ENCODE measurements around the gene RDH11. TPM values are rescaled to one million over a fixed set of nuclear protein-coding genes. Genes with fewer than 3 reads are reported as not detected.

Gene RDH11
- total RNA-seq, 1 experiment from 2014 or later = 126 TPM

Small RNA genes lying within 50 kb of the gene (small RNA-seq; reads per million reads assigned to genes)
- gene AL049779.3 (not detected), gene RN7SL369P (not detected), gene RNA5SP386 (not detected)

Other genes starting within 250 kb of the RDH11 start
- gene TMEM229B, start 207.0 kb downstream of the RDH11 start, total RNA-seq (2014; rRNA removed; shearing (Covaris generic); ENCODE audit: low replicate concordance) = 60.2 and 84.7 TPM in 2 replicates
- 0.83 and 3.7 TPM in 2 replicates for gene PLEKHH1, start 162.5 kb downstream of the RDH11 start, total RNA-seq (2014; rRNA removed; shearing (Covaris generic); ENCODE audit: low replicate concordance)
- gene PIGH, start 95.5 kb downstream of the RDH11 start, total RNA-seq (2014; rRNA removed; shearing (Covaris generic); ENCODE audit: low replicate concordance) = 76.5 and 112 TPM in 2 replicates
- gene ARG2, start 75.8 kb downstream of the RDH11 start, total RNA-seq (2014; rRNA removed; shearing (Covaris generic); ENCODE audit: low replicate concordance) = 6.0 and 17.7 TPM in 2 replicates
- 105 and 106 TPM in 2 replicates for gene VTI1B, start 21.1 kb downstream of the RDH11 start, total RNA-seq (2014; rRNA removed; shearing (Covaris generic); ENCODE audit: low replicate concordance)
- gene RDH12, start 6.1 kb upstream of the RDH11 start, total RNA-seq (2014; rRNA removed; shearing (Covaris generic); ENCODE audit: low replicate concordance) = not detected in 2 replicates
- 31.3 and 47.0 TPM in 2 replicates for gene ZFYVE26, start 120.8 kb upstream of the RDH11 start, total RNA-seq (2014; rRNA removed; shearing (Covaris generic); ENCODE audit: low replicate concordance)
- 84.0 and 107 TPM in 2 replicates for gene RAD51B, start 124.0 kb upstream of the RDH11 start, total RNA-seq (2014; rRNA removed; shearing (Covaris generic); ENCODE audit: low replicate concordance)

All from Karpas-422 (cell line).